GM13976 (cell line): Measurements from ENCODE around the gene DEFB113.
"Not testable (repeated sequence)": the region's sequence is repeated elsewhere in the genome, so short reads cannot be mapped to it uniquely, and the experiment has no call there.

Experiments
- DNase-seq: peaks from one replicate; pipeline ENCODE4 v3.0.0; 2012; ENCODE audit warnings: low spot score
- CTCF ChIP-seq: IDR thresholded peaks from 2 replicates; pipeline ENCODE4 v1.5.1; 2012; ENCODE audit warnings: borderline replicate concordance, mild to moderate bottlenecking; ENCODE audit not compliant: insufficient read depth; ENCODE audit errors: extremely low read depth, missing control alignments, control extremely low read depth
- in situ Hi-C: fragments of 300-500 bp; cut with MboI; formaldehyde crosslinking; loops from one replicate; pipeline ENCODE4 v1.12.0; 2022; ENCODE audit warnings: low sequenced_read_pairs, mixed read lengths, inconsistent platforms; ENCODE audit not compliant: unreplicated experiment

DEFB113 gene

GRCh38 chr6:49946835-49947234 lies 22.6 kb downstream of the DEFB113 start:
- DNase-seq = no peak
- no peak for TF ChIP-seq CTCF
- in situ Hi-C loops = no loop called here

- DNase-seq, in situ Hi-C loops: not testable (repeated sequence)
Observed at GRCh38 chr6:49944068-49944467, 25.4 kb downstream of the DEFB113 start.

- no peak for TF ChIP-seq CTCF
- in situ Hi-C loops = no loop called here
- DNase-seq = no peak
Observed at GRCh38 chr6:49939993-49940498, 29.4 kb downstream of the DEFB113 start.

GRCh38 chr6:49937811-49938210 lies 31.6 kb downstream of the DEFB113 start:
- no peak for TF ChIP-seq CTCF

GRCh38 chr6:49937017-49937416 lies 32.4 kb downstream of the DEFB113 start:
- TF ChIP-seq CTCF = no peak
- in situ Hi-C loops = no loop called here
- no peak for DNase-seq

More at GRCh38 chr6:49937811-49938210, 31.6 kb downstream of the DEFB113 start:
- DNase-seq = no peak
- in situ Hi-C loops = no loop called here

GRCh38 chr6:49935387-49935786 lies 34.0 kb downstream of the DEFB113 start:
- in situ Hi-C loops = no loop called here
- no peak for TF ChIP-seq CTCF
- DNase-seq = no peak

GRCh38 chr6:49934770-49935169 lies 34.7 kb downstream of the DEFB113 start:
- TF ChIP-seq CTCF = no peak
- no peak for DNase-seq
- in situ Hi-C loops = no loop called here
